HepG2 (cell line): ENCODE data around the gene TNS1. TPM values are rescaled to one million over a fixed set of nuclear protein-coding genes. Genes with fewer than 3 reads are reported as not detected.

Experiments
- ERF ChIP-seq: IDR thresholded peaks from 2 replicates; pipeline ENCODE4 v1.6.1; 2018; ENCODE audit warnings: missing biosample characterization, missing genetic modification reagents
- FOXA3 ChIP-seq: IDR thresholded peaks from 2 replicates; pipeline ENCODE4 v1.6.1; 2016; ENCODE audit warnings: missing genetic modification reagents, missing compliant biosample characterization
- HOXA5 ChIP-seq: sonication (generic); formaldehyde crosslinking; IDR thresholded peaks from 2 replicates; pipeline ENCODE4 v1.4.0; 2020; ENCODE audit warnings: missing genetic modification reagents
- MIXL1 ChIP-seq: IDR thresholded peaks from 2 replicates; pipeline ENCODE4 v1.6.1; 2016
- SPEN ChIP-seq: sonication (generic); formaldehyde crosslinking; IDR thresholded peaks from 2 replicates; pipeline ENCODE4 v1.5.1; 2020; ENCODE audit warnings: low read depth, mild to moderate bottlenecking, missing genetic modification reagents
- THAP9 ChIP-seq: sonication (generic); formaldehyde crosslinking; IDR thresholded peaks from 2 replicates; pipeline ENCODE4; 2020; ENCODE audit warnings: missing genetic modification reagents, mild to moderate bottlenecking, borderline replicate concordance
- ZHX2 ChIP-seq, 2 experiments: sonication (generic) in 1 of 2; formaldehyde crosslinking in 1 of 2; IDR thresholded peaks; 2 replicates each; pipeline versions ENCODE4 v1.6.1 to v1.9.0; 2014 to 2022; ENCODE audit warnings: antibody characterized with exemption in 1 of 2, borderline replicate concordance in 1 of 2, inconsistent platforms in 1 of 2, low read depth in 1 of 2, missing genetic modification reagents in 1 of 2
- ZKSCAN8 ChIP-seq: IDR thresholded peaks from 2 replicates; pipeline ENCODE4 v1.6.1; 2016; ENCODE audit warnings: borderline replicate concordance, missing genetic modification reagents, missing compliant biosample characterization
- ZNF281 ChIP-seq: sonication (generic); formaldehyde crosslinking; IDR thresholded peaks from 2 replicates; pipeline ENCODE4 v1.4.0; 2020; ENCODE audit warnings: missing genetic modification reagents, borderline replicate concordance
- ZNF451 ChIP-seq: sonication (generic); formaldehyde crosslinking; IDR thresholded peaks from 2 replicates; pipeline ENCODE4 v1.5.0; 2020; ENCODE audit warnings: mild to moderate bottlenecking, missing genetic modification reagents
- ZNF670 ChIP-seq: sonication (generic); formaldehyde crosslinking; IDR thresholded peaks from 2 replicates; pipeline ENCODE4 v1.8.0; 2022; ENCODE audit warnings: mild to moderate bottlenecking, missing genetic modification reagents, borderline replicate concordance
- polyA plus RNA-seq, 8 experiments: library from polyadenylated mRNA; depleted of rRNA in 3 of 8; stranded (reverse) in 7 of 8; unstranded in 1 of 8; fragments of >200 nt; fragmentation: Illumina TruSeq in 4 of 8; extraction: Trizol in 4 of 8; gene quantifications; 2 replicates each; pipeline versions ENCODE4 v1.2.1 to v1.2.3, GENCODE V29; 2011 to 2016; ENCODE audit warnings: low read depth in 4 of 8, missing spikeins in 1 of 8, mixed read lengths in 1 of 8; ENCODE audit not compliant: insufficient read depth in 1 of 8
- total RNA-seq, 5 experiments: library from RNA; depleted of rRNA; stranded (reverse); fragments of >200 nt; fragmentation: Illumina TruSeq; extraction: Trizol; gene quantifications; 2 replicates each; pipeline ENCODE4 v1.2.3, GENCODE V29; 2016; ENCODE audit warnings: low read depth in 1 of 5
- TF ChIP-seq, protein P1 (sequence below): sonication (generic); formaldehyde crosslinking; IDR thresholded peaks from 2 replicates; pipeline ENCODE4 v1.8.0; 2022; ENCODE audit warnings: mild to moderate bottlenecking, missing genetic modification reagents, moderate library complexity
- TF ChIP-seq, protein P2 (sequence below): sonication (generic); formaldehyde crosslinking; conservative IDR thresholded peaks from 2 replicates; pipeline ENCODE4 v1.4.0; 2020; ENCODE audit warnings: missing genetic modification reagents

The TNS1 gene
- total and polyA plus RNA-seq, 2 of the 13 experiments (the other 11 are each of a cell fraction or from before 2014, with no cell fraction given), result 1.9 to 118 TPM

GRCh38 chr2:217902379-217903141, 100.2 kb downstream of the TNS1 start (continued):
- TF ChIP-seq ZNF451 (CRISPR knock-in tag), result peak; percentile 97
- TF ChIP-seq MIXL1 (CRISPR knock-in tag), result peak; percentile 80; the same call in 1 of the 2 replicates
- peak; percentile 29; the same call in 1 of the 2 replicates for TF ChIP-seq ZHX2 (IDR thresholded peaks at IDR 0.05; ENCODE audit: low read depth)
- no peak; the same call in 1 of the 2 replicates for TF ChIP-seq ZHX2 (CRISPR knock-in tag; IDR thresholded peaks at IDR 0.05; ENCODE audit: borderline replicate concordance)
- TF ChIP-seq ERF (CRISPR knock-in tag), result peak; percentile 100
- peak; percentile 76; the same call in 1 of the 2 replicates for TF ChIP-seq ZNF670
- peak; percentile 97 for TF ChIP-seq SPEN
- TF ChIP-seq ZKSCAN8 (CRISPR knock-in tag), result peak; percentile 96
- TF ChIP-seq HOXA5 (CRISPR knock-in tag), result peak; percentile 98
- peak; percentile 73; the same call in 1 of the 2 replicates for TF ChIP-seq THAP9 (CRISPR knock-in tag)
- peak; percentile 96 for TF ChIP-seq FOXA3
- TF ChIP-seq, protein P1, sequence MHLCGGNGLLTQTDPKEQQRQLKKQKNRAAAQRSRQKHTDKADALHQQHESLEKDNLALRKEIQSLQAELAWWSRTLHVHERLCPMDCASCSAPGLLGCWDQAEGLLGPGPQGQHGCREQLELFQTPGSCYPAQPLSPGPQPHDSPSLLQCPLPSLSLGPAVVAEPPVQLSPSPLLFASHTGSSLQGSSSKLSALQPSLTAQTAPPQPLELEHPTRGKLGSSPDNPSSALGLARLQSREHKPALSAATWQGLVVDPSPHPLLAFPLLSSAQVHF, result peak; percentile 60; the same call in 1 of the 2 replicates
- TF ChIP-seq, protein P2, sequence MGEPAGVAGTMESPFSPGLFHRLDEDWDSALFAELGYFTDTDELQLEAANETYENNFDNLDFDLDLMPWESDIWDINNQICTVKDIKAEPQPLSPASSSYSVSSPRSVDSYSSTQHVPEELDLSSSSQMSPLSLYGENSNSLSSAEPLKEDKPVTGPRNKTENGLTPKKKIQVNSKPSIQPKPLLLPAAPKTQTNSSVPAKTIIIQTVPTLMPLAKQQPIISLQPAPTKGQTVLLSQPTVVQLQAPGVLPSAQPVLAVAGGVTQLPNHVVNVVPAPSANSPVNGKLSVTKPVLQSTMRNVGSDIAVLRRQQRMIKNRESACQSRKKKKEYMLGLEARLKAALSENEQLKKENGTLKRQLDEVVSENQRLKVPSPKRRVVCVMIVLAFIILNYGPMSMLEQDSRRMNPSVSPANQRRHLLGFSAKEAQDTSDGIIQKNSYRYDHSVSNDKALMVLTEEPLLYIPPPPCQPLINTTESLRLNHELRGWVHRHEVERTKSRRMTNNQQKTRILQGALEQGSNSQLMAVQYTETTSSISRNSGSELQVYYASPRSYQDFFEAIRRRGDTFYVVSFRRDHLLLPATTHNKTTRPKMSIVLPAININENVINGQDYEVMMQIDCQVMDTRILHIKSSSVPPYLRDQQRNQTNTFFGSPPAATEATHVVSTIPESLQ (CRISPR knock-in tag), result no peak
- peak; percentile 88 for TF ChIP-seq ZNF281 (CRISPR knock-in tag)
